HFF-Myc (cell line): ENCODE data around the gene ATF7IP.

Source experiments
- DNase-seq: peaks from one replicate; pipeline ENCODE4 v3.0.0-alpha.2; 2011; ENCODE audit warnings: low read depth; ENCODE audit errors: extremely low read depth
- H3K4me3 ChIP-seq: replicated peaks from 2 replicates; pipeline ENCODE4 v1.5.1; 2011; ENCODE audit warnings: low read depth, mild to moderate bottlenecking, control low read depth, low read length
- CTCF ChIP-seq: IDR thresholded peaks from 2 replicates; pipeline ENCODE4 v1.5.1; 2012; ENCODE audit warnings: mild to moderate bottlenecking, low read depth, low read length, control low read depth; ENCODE audit errors: missing control alignments

Gene ATF7IP

GRCh38 chr12:14514154-14514842 lies 148.8 kb downstream of the ATF7IP start:
- no peak for TF ChIP-seq CTCF
- peak; percentile 2 for DNase-seq
- H3K4me3 ChIP-seq = no peak overlapping the region

GRCh38 chr12:14514946-14515345 lies 149.5 kb downstream of the ATF7IP start:
- no peak for TF ChIP-seq CTCF
- H3K4me3 ChIP-seq = no peak overlapping the region
- DNase-seq = no peak

DNA sequence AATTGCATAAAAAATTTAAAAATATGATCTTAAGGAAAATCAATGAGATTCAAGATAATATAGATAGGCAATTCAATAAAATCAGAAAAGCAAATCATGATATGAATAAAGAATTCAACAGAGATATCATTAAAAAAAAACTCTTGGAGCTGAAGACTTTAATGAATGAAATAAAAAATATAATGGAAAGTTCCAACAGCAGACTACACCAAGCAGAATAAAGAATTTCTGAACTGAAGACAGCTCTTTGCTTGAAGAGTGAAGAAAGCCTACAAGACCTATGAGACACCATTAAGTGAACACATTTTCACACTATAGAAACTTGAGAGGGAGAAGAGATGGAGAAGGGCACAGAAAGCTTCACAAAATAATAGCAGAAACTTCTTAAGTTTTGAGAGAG lies 156.3 kb downstream of the ATF7IP start:
- TF ChIP-seq CTCF = no peak
- DNase-seq = no peak
- H3K4me3 ChIP-seq = no peak overlapping the region

- H3K4me3 ChIP-seq = no peak overlapping the region
- no peak for DNase-seq
- TF ChIP-seq CTCF = no peak
These were observed 160.5 kb downstream of the ATF7IP start for GRCh38 chr12:14525964-14526363.

DNA sequence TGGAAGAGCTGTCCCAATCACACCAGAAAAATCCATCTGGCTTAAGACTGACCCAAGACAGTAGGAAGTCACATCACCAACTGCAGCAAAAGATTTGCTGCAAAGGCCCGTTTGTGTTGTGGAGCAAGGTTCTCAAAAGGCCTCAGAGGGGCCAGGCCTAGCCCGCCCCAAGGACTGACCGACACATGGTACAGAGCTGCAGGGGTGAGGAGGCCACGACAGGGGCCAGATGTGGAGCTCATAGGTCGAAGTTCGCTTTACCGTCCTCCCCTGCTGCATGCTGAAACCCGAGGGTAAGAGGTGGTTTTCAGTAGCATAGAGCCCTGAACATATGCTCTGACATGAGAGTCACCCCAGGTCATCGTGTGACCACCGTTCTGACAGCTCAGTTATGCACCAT lies 166.7 kb downstream of the ATF7IP start:
- no peak for DNase-seq
- no peak for TF ChIP-seq CTCF
- H3K4me3 ChIP-seq = no peak overlapping the region

DNA sequence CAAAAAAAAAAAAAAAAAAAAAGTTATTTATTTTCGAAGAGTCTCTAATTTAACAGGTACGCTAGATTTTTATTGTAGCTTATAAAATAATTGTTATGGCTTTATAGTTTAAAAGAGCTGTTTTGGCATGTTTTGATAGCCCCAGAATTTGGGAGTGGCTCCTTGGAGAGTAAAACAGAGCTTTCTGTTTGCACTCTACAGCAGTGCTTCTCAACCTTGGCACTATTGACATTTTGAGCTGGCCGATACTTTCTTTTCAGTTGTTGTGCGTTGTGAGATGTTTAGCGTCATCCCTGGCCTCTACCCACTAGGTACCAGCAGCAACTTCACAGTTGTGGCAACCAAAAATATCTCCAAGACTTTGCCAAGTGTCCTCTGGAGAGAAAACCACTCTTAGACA lies 171.6 kb downstream of the ATF7IP start:
- no peak overlapping the region for H3K4me3 ChIP-seq
- TF ChIP-seq CTCF = no peak
- no peak for DNase-seq
